ENCODE results near the gene MEIS2.
"Not testable (repeated sequence)": the region's sequence is repeated elsewhere in the genome, so short reads cannot be mapped to it uniquely, and the experiment has no call there.

The MEIS2 gene

GRCh38 chr15:37008205-37008604 lies 92.1 kb downstream of the MEIS2 start:
- DNase-seq: no peak

- DNase-seq: no peak
Observed at GRCh38 chr15:37007301-37007700, 93.0 kb downstream of the MEIS2 start.

GRCh38 chr15:37004981-37005735 lies 95.2 kb downstream of the MEIS2 start:
- no peak for DNase-seq

- no peak for DNase-seq
Observed at GRCh38 chr15:37004373-37004869, 95.9 kb downstream of the MEIS2 start.

GRCh38 chr15:37002041-37002672 lies 98.2 kb downstream of the MEIS2 start:
- no peak for DNase-seq

- no peak for DNase-seq
Observed at GRCh38 chr15:37001417-37001816, 98.9 kb downstream of the MEIS2 start.

GRCh38 chr15:36999778-37000177 lies 100.6 kb downstream of the MEIS2 start:
- no peak for DNase-seq

GRCh38 chr15:36996538-36997181 lies 103.7 kb downstream of the MEIS2 start:
- DNase-seq: no peak

- no peak for DNase-seq
Observed at GRCh38 chr15:36996121-36996520, 104.2 kb downstream of the MEIS2 start.

GRCh38 chr15:36994790-36995189 lies 105.6 kb downstream of the MEIS2 start:
- no peak for DNase-seq

- no peak for DNase-seq
Observed at GRCh38 chr15:36992454-36992853, 107.9 kb downstream of the MEIS2 start.

GRCh38 chr15:36988947-36989346 lies 111.4 kb downstream of the MEIS2 start:
- DNase-seq: no peak

- no peak for DNase-seq
Observed at GRCh38 chr15:36982430-36982829, 117.9 kb downstream of the MEIS2 start.

- not testable (repeated sequence) for DNase-seq
Observed at GRCh38 chr15:36980281-36980680, 120.1 kb downstream of the MEIS2 start.

- no peak for DNase-seq
Observed at GRCh38 chr15:36978625-36979024, 121.7 kb downstream of the MEIS2 start.

- DNase-seq: no peak
Observed at GRCh38 chr15:36978126-36978525, 122.2 kb downstream of the MEIS2 start.

- no peak for DNase-seq
Observed at GRCh38 chr15:36977659-36978058, 122.7 kb downstream of the MEIS2 start.

- DNase-seq: no peak
Observed at GRCh38 chr15:36972704-36973103, 127.6 kb downstream of the MEIS2 start.

GRCh38 chr15:36970522-36970921 lies 129.8 kb downstream of the MEIS2 start:
- DNase-seq: no peak

GRCh38 chr15:36967929-36968328 lies 132.4 kb downstream of the MEIS2 start:
- DNase-seq: no peak

- DNase-seq: no peak
Observed at GRCh38 chr15:36966708-36967107, 133.6 kb downstream of the MEIS2 start.

GRCh38 chr15:36965570-36966342 lies 134.6 kb downstream of the MEIS2 start:
- DNase-seq: no peak

GRCh38 chr15:36964626-36965025 lies 135.7 kb downstream of the MEIS2 start:
- DNase-seq: no peak
